Right lobe of liver (tissue), 6 donors: ENCODE measurements around the gene COA1. TPM values are rescaled to one million over a fixed set of nuclear protein-coding genes. Genes with fewer than 3 reads are reported as not detected.

ENCODE experiments used
- ATAC-seq, 4 donors: fragments of 200-7000 bp; cut with Tn5 transposase; one replicate each; pipeline ENCODE4 v1.9.1; 2020; ENCODE audit warnings: mild to moderate bottlenecking in 4 of 4, moderate library complexity in 4 of 4
- DNase-seq, 3 donors: peaks; one replicate each; pipeline ENCODE4 v3.0.0-alpha.2; 2020
- H3K27ac ChIP-seq, 3 donors: fragments of 200-600 bp; one replicate each; pipeline ENCODE4 v1.8.0; 2022
- H3K27me3 ChIP-seq, 2 donors: fragments of 200-600 bp; one replicate each; pipeline ENCODE4 v1.8.0; 2022
- H3K36me3 ChIP-seq, 4 donors: fragments of 200-600 bp; sonication (generic) in 1 of 4; one replicate each; pipeline versions ENCODE4 v1.5.1 to v1.8.0; 2017 to 2022; ENCODE audit warnings: control low read depth in 1 of 4
- H3K4me1 ChIP-seq, 4 donors: fragments of 200-600 bp; sonication (generic) in 1 of 4; one replicate each; pipeline versions ENCODE4 v1.5.1 to v1.8.0; 2017 to 2022; ENCODE audit warnings: control low read depth in 1 of 4
- H3K4me3 ChIP-seq, 3 donors: fragments of 200-600 bp; one replicate each; pipeline ENCODE4 v1.8.0; 2022
- H3K9me3 ChIP-seq, 4 donors: fragments of 200-600 bp; sonication (generic) in 1 of 4; one replicate each; pipeline versions ENCODE4 v1.5.1 to v1.8.0; 2017 to 2022; ENCODE audit warnings: control low read depth in 1 of 4
- CTCF ChIP-seq, 4 donors: fragments of 200-600 bp in 3 of 4; fragments of 450-650 bp in 1 of 4; IDR thresholded peaks; one replicate each; pipeline versions ENCODE4 v1.5.1 to v1.8.0; 2016 to 2022; ENCODE audit warnings: antibody characterized with exemption in 4 of 4, mild to moderate bottlenecking in 2 of 4
- POLR2A ChIP-seq: fragments of 450-650 bp; IDR thresholded peaks from one replicate; pipeline ENCODE4 v1.6.1; 2017; ENCODE audit warnings: antibody characterized with exemption, mild to moderate bottlenecking
- WGBS: methylation state at CpG from one replicate; pipeline ENCODE4 v1.1.6; 2018; ENCODE audit warnings: low coverage, low lambda C conversion rate; ENCODE audit not compliant: insufficient coverage; ENCODE audit errors: missing lambda C conversion rate; 5-methylcytosine and 5-hydroxymethylcytosine counted together
- intact Hi-C, 2 donors: fragments of 100-400 bp; cut with DNase I; formaldehyde crosslinking; loops; one replicate each; pipeline versions ENCODE4 v1.11.2 to v1.14.1; 2022
- total RNA-seq, 6 experiments: library from RNA; depleted of rRNA in 2 of 6; stranded (reverse); fragments of >200 nt in 2 of 6; fragmentation: NEBNext Ultra II Directional in 3 of 6; extraction: Animal tissue kit (Norgen Biotek cat#: 25700) in 3 of 6; gene quantifications; one replicate each; pipeline versions ENCODE4 v1.1.0 to v1.2.4, GENCODE V29; 2016 to 2023
- donor health status: DM: no; HTN: yes; CAD: no.
- donor health status: DM: no; HTN: no; CAD: no.
- donor health status: DM: no; HTN: no; CAD: no.
- donor health status: DM: no; HTN: yes; CAD: no.
- donor health status: DM: no; HTN: yes; CAD: no.

The COA1 gene
- total RNA-seq, 6 experiments from 2014 or later: 15.8 to 35.6 (median 19.9) TPM

GRCh38 chr7:43771128-43771527 lies 41.8 kb upstream of the COA1 start:
- intact Hi-C loops: no loop called here
- WGBS: 46% methylated on average over 3 of the region's 3 CpGs
- no peak for TF ChIP-seq CTCF (IDR thresholded peaks at IDR 0.05)
- no peak for TF ChIP-seq POLR2A
- H3K36me3 ChIP-seq: no peaks in the 10 kb centered on the region
- H3K4me1 ChIP-seq: no peaks in the 10 kb centered on the region
- H3K27me3 ChIP-seq: no peaks in the 10 kb centered on the region
- no peak overlapping the region for H3K4me3 ChIP-seq
- ATAC-seq (no peak), DNase-seq (no peak)
- H3K27ac ChIP-seq: no peak overlapping the region
- no peaks in the 10 kb centered on the region for H3K9me3 ChIP-seq

DNA sequence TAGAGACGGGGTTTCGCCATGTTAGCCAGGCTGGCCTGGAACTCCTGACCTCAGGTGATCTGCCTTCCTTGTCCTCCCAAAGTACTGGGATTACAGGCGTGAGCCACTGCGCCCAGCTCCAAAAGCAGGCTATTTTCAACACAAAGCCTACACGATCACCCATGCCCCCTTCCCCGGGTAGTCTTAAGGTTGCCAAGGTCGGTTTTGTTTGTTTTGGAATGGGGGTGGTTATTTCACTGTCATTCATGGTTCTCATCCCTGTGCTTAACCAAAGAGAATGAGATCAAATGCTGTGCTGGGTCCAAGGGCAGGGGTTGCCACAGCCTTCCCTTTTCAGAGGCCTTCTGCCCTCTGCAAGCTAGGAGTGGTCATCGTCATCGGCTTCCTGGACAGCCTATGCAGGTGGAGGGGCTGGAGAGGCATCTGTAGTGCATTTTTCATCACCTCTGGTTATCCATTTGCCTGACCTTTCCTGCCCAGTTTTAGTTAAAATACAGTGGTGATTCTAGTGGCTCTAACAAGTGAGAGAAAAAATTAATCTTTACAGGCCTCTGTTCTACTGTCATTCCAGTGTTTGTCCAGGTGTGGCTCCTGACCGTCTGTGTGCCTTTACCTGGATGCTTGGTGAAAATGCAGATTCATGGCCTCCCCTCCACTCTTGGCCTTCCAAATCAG lies 40.6 kb upstream of the COA1 start:
- WGBS: 64% methylated on average over 4 of the region's 10 CpGs
- Histone ChIP-seq H3K9me3 (no peaks in the 10 kb centered on the region), H3K27ac (no peak overlapping the region), H3K4me3 (no peak overlapping the region), H3K36me3 (no peaks in the 10 kb centered on the region), H3K27me3 (no peaks in the 10 kb centered on the region), H3K4me1 (peaks cover 0 to 5% (median 0%) of the 10 kb centered on the region in 4 donors)
- no peak for TF ChIP-seq POLR2A
- no peak for TF ChIP-seq CTCF (IDR thresholded peaks at IDR 0.05)
- intact Hi-C loops: no loop called here
- DNase-seq: no peak
- no peak for ATAC-seq

DNA sequence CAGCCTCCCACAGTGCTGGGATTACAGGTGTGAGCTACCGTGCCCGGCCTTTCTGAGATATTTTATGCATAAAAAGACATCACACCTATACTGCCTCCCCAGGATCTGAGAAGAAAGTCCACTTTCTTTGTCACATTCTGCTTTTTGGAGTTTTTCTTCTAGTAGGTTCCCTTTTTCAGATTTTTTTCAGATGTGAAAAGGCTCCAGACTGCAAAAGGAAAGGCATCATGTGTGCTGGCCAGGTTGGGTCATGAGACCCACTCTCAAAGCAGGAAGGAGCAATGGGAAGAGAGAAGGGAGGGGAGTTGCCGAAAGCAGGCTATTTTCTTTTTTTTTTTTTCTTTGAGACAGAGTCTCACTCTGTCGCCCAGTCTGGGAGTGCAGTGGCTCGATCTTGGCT lies 40.0 kb upstream of the COA1 start:
- TF ChIP-seq POLR2A (no peak), CTCF (IDR thresholded peaks at IDR 0.05) (no peak)
- ATAC-seq (no peak), DNase-seq (no peak)
- no peaks in the 10 kb centered on the region for H3K36me3 ChIP-seq
- H3K4me1 ChIP-seq: peaks cover 0 to 12% (median 0%) of the 10 kb centered on the region in 4 donors
- H3K9me3 ChIP-seq: no peaks in the 10 kb centered on the region
- H3K4me3 ChIP-seq: no peak overlapping the region
- intact Hi-C loops: no loop called here
- H3K27ac ChIP-seq: no peak overlapping the region
- H3K27me3 ChIP-seq: no peaks in the 10 kb centered on the region
- WGBS: 75% methylated on average over 5 of the region's 5 CpGs

GRCh38 chr7:43768887-43769272 lies 39.6 kb upstream of the COA1 start:
- H3K4me3 ChIP-seq: no peak overlapping the region

More at GRCh38 chr7:43768887-43769272, 39.6 kb upstream of the COA1 start:
- Histone ChIP-seq H3K27ac (no peak overlapping the region), H3K27me3 (no peaks in the 10 kb centered on the region), H3K4me1 (peaks cover 0 to 14% (median 0%) of the 10 kb centered on the region in 4 donors), H3K36me3 (no peaks in the 10 kb centered on the region), H3K9me3 (no peaks in the 10 kb centered on the region)
- no peak for ATAC-seq
- no peak for TF ChIP-seq POLR2A
- no peak for TF ChIP-seq CTCF (IDR thresholded peaks at IDR 0.05)
- no peak for DNase-seq
- WGBS: 86% methylated on average over 1 of the region's 4 CpGs
- intact Hi-C loops: no loop called here
